Fibroblast of lung (primary cell): ENCODE results near the gene TFB2M. TPM values are rescaled to one million over a fixed set of nuclear protein-coding genes. Genes with fewer than 3 reads are reported as not detected.

ENCODE experiments used
- DNase-seq, 2 donors: peaks; one replicate each; pipeline versions ENCODE4 v3.0.0 to v3.0.0-alpha.2; 2010; ENCODE audit warnings: low read depth in 2 of 2
- H2AFZ ChIP-seq: 2 replicates; pipeline ENCODE4 v1.5.1; 2012; ENCODE audit warnings: low read length, control low read depth, inconsistent platforms
- H3K27ac ChIP-seq: 2 replicates; pipeline ENCODE4 v1.5.1; 2011; ENCODE audit warnings: low read length, control low read depth; ENCODE audit not compliant: insufficient read depth
- H3K27me3 ChIP-seq: 2 replicates; pipeline ENCODE4 v1.5.1; 2011; ENCODE audit warnings: mild to moderate bottlenecking, low read length; ENCODE audit not compliant: control insufficient read depth, insufficient read depth
- H3K36me3 ChIP-seq: 2 replicates; pipeline ENCODE4 v1.5.1; 2011; ENCODE audit warnings: low read length; ENCODE audit not compliant: control insufficient read depth, insufficient read depth
- H3K4me1 ChIP-seq: 2 replicates; pipeline ENCODE4 v1.5.1; 2011; ENCODE audit warnings: low read length; ENCODE audit not compliant: control insufficient read depth, insufficient read depth; ENCODE audit errors: extremely low read depth
- H3K4me2 ChIP-seq: 2 replicates; pipeline ENCODE4 v1.5.1; 2011; ENCODE audit warnings: low read length, control low read depth; ENCODE audit not compliant: insufficient read depth; ENCODE audit errors: extremely low read depth
- H3K4me3 ChIP-seq, 4 experiments: fragments of 200-600 bp in 1 of 4; sonication (generic) in 1 of 4; replicated peaks in 1 of 4; 2 replicates each; pipeline ENCODE4 v1.5.1; 2011 to 2016; ENCODE audit warnings: low read length in 4 of 4, low read depth in 3 of 4, mild to moderate bottlenecking in 3 of 4, control low read depth in 2 of 4, inconsistent platforms in 1 of 4, mixed read lengths in 1 of 4; ENCODE audit not compliant: insufficient read depth in 1 of 4; ENCODE audit errors: control extremely low read depth in 1 of 4
- H3K79me2 ChIP-seq: 2 replicates; pipeline ENCODE4 v1.5.1; 2012; ENCODE audit warnings: mild to moderate bottlenecking, low read length, inconsistent platforms; ENCODE audit not compliant: control insufficient read depth, insufficient read depth
- H3K9ac ChIP-seq: 2 replicates; pipeline ENCODE4 v1.5.1; 2011; ENCODE audit warnings: mild to moderate bottlenecking, low read length, control low read depth; ENCODE audit not compliant: insufficient read depth
- H3K9me3 ChIP-seq: 2 replicates; pipeline ENCODE4 v1.5.1; 2012; ENCODE audit warnings: low read depth, low read length; ENCODE audit not compliant: control insufficient read depth, insufficient read depth
- H4K20me1 ChIP-seq: 2 replicates; pipeline ENCODE4 v1.5.1; 2011; ENCODE audit warnings: low read length; ENCODE audit not compliant: control insufficient read depth, insufficient read depth; ENCODE audit errors: extremely low read depth
- CTCF ChIP-seq, 2 donors: IDR thresholded peaks in 1 of 2; conservative IDR thresholded peaks in 1 of 2; 1 replicate in 1 of 2; 2 replicates in 1 of 2; pipeline ENCODE4 v1.5.1; 2011 to 2012; ENCODE audit warnings: low read length in 2 of 2, control low read depth in 1 of 2, inconsistent platforms in 1 of 2, low read depth in 1 of 2, mild to moderate bottlenecking in 1 of 2
- EZH2 ChIP-seq: IDR thresholded peaks from 2 replicates; pipeline ENCODE4 v1.5.1; 2012; ENCODE audit warnings: low read length, control low read depth, mild to moderate bottlenecking; ENCODE audit errors: missing control alignments
- polyA minus RNA-seq: library from RNA; depleted of rRNA, polyadenylated mRNA; stranded (reverse); fragments of >200 nt; gene quantifications from 2 replicates; pipeline ENCODE4 v1.2.3, GENCODE V29; 2011; ENCODE audit warnings: low replicate concordance
- polyA plus RNA-seq, 2 donors: library from polyadenylated mRNA; depleted of rRNA in 1 of 2; stranded (reverse) in 1 of 2; unstranded in 1 of 2; fragments of >200 nt; gene quantifications; 2 replicates each; pipeline ENCODE4 v1.2.1, GENCODE V29; 2011 to 2012; ENCODE audit warnings: missing spikeins in 1 of 2
- total RNA-seq: library from RNA; depleted of rRNA; stranded (reverse); fragments of >200 nt; gene quantifications from 2 replicates; pipeline ENCODE4 v1.2.1, GENCODE V29; 2014

The TFB2M gene
- total RNA-seq = 14.9 and 15.9 TPM in 2 replicates
- 20.1 and 22.3 TPM in 2 replicates for polyA plus RNA-seq
- polyA plus RNA-seq (2012) = 12.9 and 14.7 TPM in 2 replicates
- polyA minus RNA-seq = 0.94 and 1.4 TPM in 2 replicates

GRCh38 chr1:246566128-246566812 is at the start of gene TFB2M, which contains the start of gene CNST:
TSS of gene TFB2M (minus strand) at chr1:246566261. CDS start at chr1:246566138, 123 bp downstream.
TSS of gene CNST (plus strand) at chr1:246566456. CDS start at chr1:246591563, 25,107 bp downstream.
- Histone ChIP-seq H3K4me3 (peak within 1 kb of the TSS; percentile 95 to 99 (median 96)), H4K20me1 (no peaks in the 10 kb centered on the region), H3K36me3 (peaks cover 2% of the 10 kb centered on the region), H3K79me2 (peaks cover 68% of the 10 kb centered on the region), H3K27me3 (no peaks in the 10 kb centered on the region), H3K4me1 (peaks cover 7% of the 10 kb centered on the region), H3K27ac (peak within 1 kb of the TSS; percentile 97), H2AFZ (peak within 1 kb of the TSS; percentile 44), H3K4me2 (peak within 1 kb of the TSS; percentile 82), H3K9ac (peak within 1 kb of the TSS; percentile 91), H3K9me3 (no peaks in the 10 kb centered on the region)
- DNase-seq = peak; percentile 99
- TF ChIP-seq EZH2 (no peak), CTCF (conservative IDR thresholded peaks at IDR 0.05 in 1 of 2, IDR thresholded peaks at IDR 0.05 in 1 of 2; ENCODE audit: low read depth in 1 of 2, low read length in 2 of 2) (no peak)

- no peak for DNase-seq
- Histone ChIP-seq H3K9ac (no peak overlapping the region), H3K79me2 (peaks cover 31% of the 10 kb centered on the region), H3K36me3 (no peaks in the 10 kb centered on the region), H3K9me3 (no peaks in the 10 kb centered on the region), H3K27me3 (no peaks in the 10 kb centered on the region), H4K20me1 (no peaks in the 10 kb centered on the region), H3K4me3 (no peak overlapping the region), H3K4me2 (no peak overlapping the region), H3K4me1 (peaks cover 5% of the 10 kb centered on the region), H3K27ac (no peak overlapping the region), H2AFZ (no peak overlapping the region)
- TF ChIP-seq CTCF (conservative IDR thresholded peaks at IDR 0.05 in 1 of 2, IDR thresholded peaks at IDR 0.05 in 1 of 2; ENCODE audit: low read depth in 1 of 2, low read length in 2 of 2) (no peak), EZH2 (no peak)
These were observed 47.2 kb upstream of the TFB2M start for GRCh38 chr1:246613096-246613758.

GRCh38 chr1:246609632-246610031 is 43.6 kb upstream of the TFB2M start:
- Histone ChIP-seq H3K27ac (peak overlapping the region; percentile 35), H3K4me3 (no peak overlapping the region), H4K20me1 (no peaks in the 10 kb centered on the region), H3K9ac (no peak overlapping the region), H3K36me3 (no peaks in the 10 kb centered on the region), H3K4me1 (peaks cover 5% of the 10 kb centered on the region), H2AFZ (no peak overlapping the region), H3K79me2 (peaks cover 26% of the 10 kb centered on the region), H3K4me2 (no peak overlapping the region), H3K27me3 (no peaks in the 10 kb centered on the region), H3K9me3 (no peaks in the 10 kb centered on the region)
- no peak for TF ChIP-seq CTCF (conservative IDR thresholded peaks at IDR 0.05 in 1 of 2, IDR thresholded peaks at IDR 0.05 in 1 of 2; ENCODE audit: low read depth in 1 of 2, low read length in 2 of 2)
- TF ChIP-seq EZH2 = no peak
- peak in 1 of 2 donors; percentile 32 for DNase-seq
